ENCODE results near the gene PPIG.
"Not testable (repeated sequence)": the region's sequence is repeated elsewhere in the genome, so short reads cannot be mapped to it uniquely, and the experiment has no call there.

PPIG gene

DNA sequence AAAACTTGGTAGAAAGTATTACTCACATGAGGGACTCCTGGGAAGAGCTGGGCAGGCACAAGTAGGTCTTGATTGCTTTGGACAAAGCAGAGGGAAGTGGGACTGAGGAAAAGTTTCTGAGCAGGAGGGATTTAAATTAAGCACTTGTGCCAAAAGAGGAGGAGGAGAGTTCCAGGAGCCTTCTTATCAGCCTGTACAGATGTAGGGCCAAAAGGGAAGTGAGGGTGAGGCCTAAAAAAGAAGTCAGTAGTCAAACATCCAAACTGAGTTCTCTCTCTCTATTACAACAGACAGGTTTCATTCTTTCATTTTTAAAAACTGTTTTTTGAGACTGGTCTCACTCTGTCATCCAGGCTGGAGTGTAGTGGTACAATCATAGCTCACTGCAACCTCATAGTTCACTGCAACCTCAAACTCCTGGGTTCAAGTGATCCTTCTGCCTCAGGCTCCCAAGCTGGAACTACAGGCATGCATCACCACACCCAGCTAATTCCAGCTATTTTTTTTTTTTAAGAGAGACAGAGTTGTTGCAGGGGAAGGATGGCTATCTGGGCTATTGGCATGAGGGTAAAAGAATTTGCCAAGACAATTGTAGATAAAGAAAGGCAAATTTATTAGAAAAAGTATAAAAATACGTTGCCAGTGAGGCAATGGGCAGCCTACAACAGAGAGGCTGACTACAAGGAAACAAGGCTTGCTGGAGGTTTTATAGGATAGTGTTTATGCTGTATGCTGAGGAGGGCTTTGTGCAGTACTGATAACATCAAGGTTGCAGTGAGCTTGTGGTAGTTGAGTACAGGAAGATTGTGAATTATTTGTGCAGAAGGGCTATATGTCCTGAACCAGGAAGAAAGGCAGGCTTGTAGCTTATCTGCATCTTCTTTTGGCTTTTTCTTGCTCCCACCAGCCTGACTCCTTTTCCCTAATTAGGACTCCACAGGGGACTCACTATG, 81.1 kb downstream of the PPIG start:
- DNase-seq, result no peak

DNA sequence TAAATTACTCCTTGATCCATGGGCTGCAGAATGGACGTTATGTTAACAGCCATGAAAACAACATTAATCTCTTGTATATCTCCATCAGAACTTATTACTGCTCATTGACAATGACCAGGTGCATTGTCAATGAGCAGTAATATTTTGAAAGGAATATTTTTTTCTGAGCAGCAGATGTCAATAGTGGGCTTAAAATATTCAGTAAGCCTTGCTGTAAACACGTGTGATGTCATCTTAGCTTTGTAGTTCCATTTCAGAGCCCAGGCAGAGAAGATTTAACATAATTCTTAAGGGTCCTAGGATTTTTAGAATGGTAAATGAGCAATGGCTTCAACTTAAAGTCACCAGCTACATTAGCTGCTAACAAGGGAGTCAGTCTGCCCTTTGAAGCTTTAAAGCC, 83.4 kb downstream of the PPIG start:
- DNase-seq, result no peak

DNA sequence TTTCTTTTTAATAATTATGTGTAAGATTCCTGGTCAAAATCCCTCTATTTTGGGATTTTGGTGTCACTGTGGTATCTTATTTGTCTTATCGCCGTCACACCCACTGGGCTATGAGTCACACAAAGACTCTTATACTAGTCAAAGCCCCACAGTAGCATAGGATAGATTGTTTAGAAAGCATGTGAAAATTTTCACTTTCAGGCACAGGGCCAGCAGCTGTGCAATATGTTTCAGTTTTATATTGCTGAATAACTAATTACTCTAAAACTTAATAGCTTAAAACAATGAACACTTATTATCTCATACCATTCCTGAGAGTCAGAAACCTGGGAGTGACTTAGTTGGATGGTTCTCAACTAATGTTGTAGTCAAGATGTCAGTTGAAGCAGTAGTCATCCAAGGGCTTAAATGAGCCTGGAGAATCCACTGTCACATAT, 86.1 kb downstream of the PPIG start:
- DNase-seq, result no peak

DNA sequence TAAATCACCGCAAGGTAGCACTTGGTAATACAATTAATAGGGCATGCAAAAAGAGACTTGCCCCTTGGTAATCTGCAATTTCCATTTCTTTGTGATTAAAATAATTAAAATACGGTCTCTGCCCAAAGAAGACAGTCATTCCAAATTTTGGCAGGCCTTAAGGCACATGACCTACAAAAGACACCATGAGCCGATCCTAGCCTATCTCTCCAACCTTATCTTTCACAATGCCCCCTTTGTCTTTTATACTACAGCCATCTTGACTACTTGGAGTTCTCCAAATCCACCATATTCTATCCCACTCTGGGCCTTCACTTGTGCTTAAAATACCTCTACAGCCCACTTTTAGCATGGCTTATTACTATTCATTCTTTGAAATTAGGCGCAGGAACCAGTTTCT, 86.8 kb downstream of the PPIG start:
- no peak for DNase-seq

DNA sequence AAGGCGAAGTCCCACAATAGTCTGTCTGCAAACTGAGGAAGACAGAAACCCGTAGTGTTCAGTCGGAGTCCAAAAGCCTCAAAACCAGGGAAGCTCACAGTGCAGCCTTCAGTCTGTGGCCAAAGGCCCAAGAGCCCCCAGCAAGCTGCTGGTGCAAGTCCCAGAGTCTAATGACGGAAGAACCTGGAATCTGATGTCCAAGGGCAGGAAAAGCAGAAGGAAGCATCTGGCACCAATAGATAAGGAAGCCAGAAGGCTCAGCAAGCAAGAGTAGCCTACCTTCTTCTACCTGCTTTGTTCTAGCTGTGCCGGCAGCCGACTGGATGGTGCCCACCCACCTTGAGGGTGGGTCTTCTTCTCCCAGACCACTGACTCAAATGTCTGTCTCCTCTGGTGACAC, 88.3 kb downstream of the PPIG start:
- DNase-seq, result no peak

- DNase-seq, result no peak
Measured at GRCh38 chr2:169673106-169673505, 89.0 kb downstream of the PPIG start.

- no peak for DNase-seq
Measured at GRCh38 chr2:169673921-169674320, 89.8 kb downstream of the PPIG start.

DNA sequence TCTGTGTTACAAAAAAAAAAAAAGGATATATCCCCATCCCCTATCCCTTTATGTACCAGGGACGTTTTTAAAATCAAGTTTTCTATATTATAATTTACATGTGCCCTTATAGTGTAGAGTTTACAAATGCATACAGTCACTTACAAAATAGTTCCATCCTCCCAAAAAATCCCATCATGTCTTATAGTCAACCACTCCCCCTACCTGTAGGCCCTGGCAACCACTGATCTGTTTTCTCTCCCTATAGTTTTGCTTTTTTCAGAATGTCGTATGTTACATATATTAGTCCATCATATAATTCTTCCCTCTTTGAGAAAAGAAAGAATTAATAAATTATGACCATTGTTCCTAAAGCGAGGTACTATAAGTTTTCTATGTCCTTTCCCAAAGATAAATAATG, 92.2 kb downstream of the PPIG start:
- DNase-seq, result no peak

DNA sequence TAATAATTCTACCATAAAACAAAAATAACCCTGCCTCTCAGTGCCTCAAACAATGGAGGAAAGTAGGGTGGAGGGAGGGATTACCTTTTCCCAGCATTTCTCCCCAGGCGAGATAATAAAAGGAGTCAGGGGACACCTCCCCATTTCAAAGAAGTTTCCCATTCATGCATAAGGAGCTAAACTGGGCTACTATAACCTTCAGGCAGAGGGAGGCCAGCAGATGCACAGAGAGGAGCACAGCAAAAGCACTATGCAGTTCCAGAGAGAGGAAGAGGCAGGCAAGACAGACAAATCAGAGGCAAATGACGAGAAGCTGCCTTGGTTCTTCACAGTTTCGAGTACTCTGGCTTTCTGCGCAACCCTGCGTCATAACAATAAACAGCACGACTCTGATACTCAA, 92.7 kb downstream of the PPIG start:
- no peak for DNase-seq

GRCh38 chr2:169683054-169683424, 98.9 kb downstream of the PPIG start:
- no peak for DNase-seq

- no peak for DNase-seq
Measured at GRCh38 chr2:169683425-169684134, 99.4 kb downstream of the PPIG start.

DNA sequence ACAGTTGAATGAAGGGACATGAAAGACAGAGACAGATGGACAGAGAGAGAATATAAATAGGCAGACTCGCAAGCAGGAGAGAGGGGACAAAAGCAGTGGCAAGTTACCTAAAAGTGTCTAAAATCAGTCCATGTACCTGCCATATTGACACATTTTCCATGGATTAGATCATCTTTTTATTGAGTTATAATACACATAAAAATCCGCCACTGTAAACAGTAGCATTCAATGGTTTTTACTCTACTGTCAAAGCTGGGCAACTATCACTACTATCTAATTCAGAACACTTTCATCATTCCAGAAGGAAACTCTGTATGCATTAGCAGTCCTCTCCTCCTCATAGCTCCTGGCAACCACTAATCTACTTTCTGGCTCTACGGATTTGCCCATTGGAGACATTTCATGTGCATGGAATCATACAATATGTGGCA, 100.0 kb downstream of the PPIG start:
- DNase-seq, result no peak

- DNase-seq, result not testable (repeated sequence)
Measured at GRCh38 chr2:169684712-169685111, 100.6 kb downstream of the PPIG start.

GRCh38 chr2:169686825-169687224, 102.7 kb downstream of the PPIG start:
- DNase-seq, result not testable (repeated sequence)

DNA sequence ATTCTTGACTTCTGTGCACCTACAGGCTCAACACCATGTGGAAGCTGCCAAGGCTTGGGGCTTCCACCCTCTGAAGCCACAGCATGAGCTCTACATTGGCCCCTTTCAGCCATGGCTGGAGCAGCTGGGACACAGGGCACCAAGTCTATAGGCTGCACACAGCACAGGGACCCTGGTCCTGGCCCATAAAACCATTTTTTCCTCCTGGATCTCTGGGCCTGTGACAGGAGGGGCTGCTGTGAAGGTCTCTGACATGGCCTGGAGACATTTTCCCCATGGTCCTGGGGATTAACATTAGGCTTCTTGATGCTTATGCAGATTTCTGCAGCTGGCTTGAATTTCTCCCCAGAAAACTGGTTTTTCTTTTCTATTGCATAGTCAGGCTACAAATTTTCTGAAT, 103.8 kb downstream of the PPIG start:
- DNase-seq, result not testable (repeated sequence)

DNA sequence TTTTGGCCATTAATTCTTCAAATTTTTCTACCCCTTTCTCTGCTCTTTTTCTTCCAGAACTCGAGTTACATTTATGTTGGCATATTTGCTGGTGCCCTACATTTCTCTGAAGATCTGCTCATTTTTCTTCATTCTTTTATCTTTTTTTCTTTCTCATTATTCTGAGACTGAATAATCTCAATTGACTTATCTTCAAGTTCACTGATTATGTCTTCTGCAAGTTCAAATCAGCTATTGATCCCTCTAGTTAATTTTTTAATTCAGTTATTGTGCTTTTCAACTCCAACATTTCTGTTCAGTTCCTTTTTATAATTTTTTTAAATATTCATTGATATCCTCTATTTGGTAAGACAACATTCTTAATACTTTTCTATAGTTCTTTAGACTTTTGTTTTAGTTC, 106.8 kb downstream of the PPIG start:
- DNase-seq, result no peak
